Liver (tissue), 9 donors: ENCODE results near the gene NR2F6. TPM values are rescaled to one million over a fixed set of nuclear protein-coding genes. Genes with fewer than 3 reads are reported as not detected.

Source experiments
- DNase-seq: peaks from one replicate; pipeline ENCODE4 v3.0.0-alpha.2; 2017; ENCODE audit warnings: low spot score
- H3K27ac ChIP-seq, 2 donors: one replicate each; pipeline ENCODE4 v1.7.0; 2013; ENCODE audit warnings: inconsistent platforms in 2 of 2, low read length in 2 of 2, control low read depth in 1 of 2, low read depth in 1 of 2, mild to moderate bottlenecking in 1 of 2
- H3K27me3 ChIP-seq, 4 donors: one replicate each; pipeline versions ENCODE4 v1.6.1 to v1.7.0; 2013; ENCODE audit warnings: low read length in 3 of 4, inconsistent platforms in 1 of 4, mild to moderate bottlenecking in 1 of 4, moderate library complexity in 1 of 4; ENCODE audit not compliant: control insufficient read depth in 4 of 4, insufficient read depth in 4 of 4
- H3K36me3 ChIP-seq, 4 donors: one replicate each; pipeline versions ENCODE4 v1.6.1 to v1.7.0; 2013; ENCODE audit warnings: low read length in 3 of 4, mild to moderate bottlenecking in 3 of 4, low read depth in 1 of 4, moderate library complexity in 1 of 4; ENCODE audit not compliant: control insufficient read depth in 4 of 4, insufficient read depth in 3 of 4
- H3K4me1 ChIP-seq, 4 donors: one replicate each; pipeline versions ENCODE4 v1.6.1 to v1.7.0; 2013; ENCODE audit warnings: low read length in 3 of 4, mild to moderate bottlenecking in 3 of 4, moderate library complexity in 1 of 4; ENCODE audit not compliant: control insufficient read depth in 4 of 4, insufficient read depth in 4 of 4
- H3K4me3 ChIP-seq, 3 donors: one replicate each; pipeline versions ENCODE4 v1.6.1 to v1.7.0; 2013; ENCODE audit warnings: low read length in 3 of 3, control low read depth in 1 of 3, low read depth in 1 of 3, mild to moderate bottlenecking in 1 of 3
- H3K9ac ChIP-seq, 2 donors: one replicate each; pipeline ENCODE4 v1.7.0; 2013; ENCODE audit warnings: low read length in 2 of 2, mild to moderate bottlenecking in 2 of 2, moderate library complexity in 2 of 2, control low read depth in 1 of 2, low read depth in 1 of 2
- H3K9me3 ChIP-seq, 4 donors: one replicate each; pipeline versions ENCODE4 v1.6.1 to v1.7.0; 2013; ENCODE audit warnings: low read length in 3 of 4; ENCODE audit not compliant: control insufficient read depth in 4 of 4
- ATF3 ChIP-seq: IDR thresholded peaks from 2 replicates; pipeline ENCODE4 v1.6.1; 2016; ENCODE audit warnings: antibody characterized with exemption
- EGR1 ChIP-seq, 2 donors: IDR thresholded peaks; 2 replicates each; pipeline ENCODE4 v1.6.1; 2016 to 2018; ENCODE audit warnings: antibody characterized with exemption in 2 of 2, low read depth in 2 of 2
- FOXA1 ChIP-seq: IDR thresholded peaks from 2 replicates; pipeline ENCODE4 v1.6.1; 2016; ENCODE audit warnings: antibody characterized with exemption
- FOXA2 ChIP-seq: IDR thresholded peaks from 2 replicates; pipeline ENCODE4 v1.6.1; 2016; ENCODE audit warnings: antibody characterized with exemption
- GABPA ChIP-seq, 2 donors: IDR thresholded peaks in 1 of 2; conservative IDR thresholded peaks in 1 of 2; 2 replicates each; pipeline ENCODE4 v1.6.1; 2016; ENCODE audit warnings: antibody characterized with exemption in 2 of 2, mild to moderate bottlenecking in 1 of 2, moderate library complexity in 1 of 2
- HNF4A ChIP-seq, 2 donors: conservative IDR thresholded peaks; 2 replicates each; pipeline ENCODE4 v1.6.1; 2016; ENCODE audit warnings: antibody characterized with exemption in 2 of 2, mild to moderate bottlenecking in 2 of 2
- HNF4G ChIP-seq: IDR thresholded peaks from 2 replicates; pipeline ENCODE4 v1.6.1; 2016; ENCODE audit warnings: antibody characterized with exemption
- JUND ChIP-seq, 2 donors: IDR thresholded peaks; 2 replicates each; pipeline ENCODE4 v1.6.1; 2016; ENCODE audit warnings: antibody characterized with exemption in 2 of 2
- MAX ChIP-seq: IDR thresholded peaks from 2 replicates; pipeline ENCODE4 v1.6.1; 2016; ENCODE audit warnings: antibody characterized with exemption
- NR2F2 ChIP-seq: IDR thresholded peaks from 2 replicates; pipeline ENCODE4 v1.6.1; 2016; ENCODE audit warnings: antibody characterized with exemption
- RAD21 ChIP-seq, 2 donors: IDR thresholded peaks; 2 replicates each; pipeline ENCODE4 v1.6.1; 2016; ENCODE audit warnings: antibody characterized with exemption in 2 of 2, mild to moderate bottlenecking in 2 of 2
- REST ChIP-seq: IDR thresholded peaks from 2 replicates; pipeline ENCODE4 v1.6.1; 2016; ENCODE audit warnings: antibody characterized with exemption, mild to moderate bottlenecking
- RXRA ChIP-seq, 2 donors: IDR thresholded peaks; 2 replicates each; pipeline ENCODE4 v1.6.1; 2017 to 2018; ENCODE audit warnings: antibody characterized with exemption in 2 of 2, mild to moderate bottlenecking in 1 of 2
- SP1 ChIP-seq: IDR thresholded peaks from 2 replicates; pipeline ENCODE4 v1.6.1; 2018; ENCODE audit warnings: antibody characterized with exemption, mild to moderate bottlenecking
- TAF1 ChIP-seq: conservative IDR thresholded peaks from 2 replicates; pipeline ENCODE4 v1.6.1; 2016; ENCODE audit warnings: antibody characterized with exemption, mild to moderate bottlenecking
- YY1 ChIP-seq: IDR thresholded peaks from 2 replicates; pipeline ENCODE4 v1.6.1; 2016; ENCODE audit warnings: antibody characterized with exemption, mild to moderate bottlenecking
- ZBTB33 ChIP-seq: IDR thresholded peaks from 2 replicates; pipeline ENCODE4 v1.6.1; 2016; ENCODE audit warnings: antibody characterized with exemption
- WGBS: extraction: QIAGEN DNeasy Blood & Tissue Kit; methylation state at CpG from one replicate; pipeline ENCODE4 v1.1.7; 2013; 5-methylcytosine and 5-hydroxymethylcytosine counted together
- polyA plus RNA-seq, 2 donors: library from polyadenylated mRNA; stranded (reverse) in 1 of 2; unstranded in 1 of 2; fragments of 200-250 nt in 1 of 2; fragments of >200 nt in 1 of 2; fragmentation: Nextera tagmentation in 1 of 2; extraction: Ambion mirVana in 1 of 2; gene quantifications; one replicate each; pipeline versions ENCODE4 v1.2.1 to v1.2.3, GENCODE V29; 2013 to 2015
- total RNA-seq, 2 donors: library from RNA; depleted of rRNA; stranded (reverse); fragments of >200 nt; gene quantifications; one replicate each; pipeline ENCODE4 v1.2.3, GENCODE V29; 2014
- donor health status: healthy.
- donor health status: healthy.
- donor health status: healthy.
- donor health status: healthy.
- donor health status: healthy.

NR2F6 gene
- total and polyA plus RNA-seq, 4 donors, result 30.5 to 86.1 (median 52.6) TPM

DNA sequence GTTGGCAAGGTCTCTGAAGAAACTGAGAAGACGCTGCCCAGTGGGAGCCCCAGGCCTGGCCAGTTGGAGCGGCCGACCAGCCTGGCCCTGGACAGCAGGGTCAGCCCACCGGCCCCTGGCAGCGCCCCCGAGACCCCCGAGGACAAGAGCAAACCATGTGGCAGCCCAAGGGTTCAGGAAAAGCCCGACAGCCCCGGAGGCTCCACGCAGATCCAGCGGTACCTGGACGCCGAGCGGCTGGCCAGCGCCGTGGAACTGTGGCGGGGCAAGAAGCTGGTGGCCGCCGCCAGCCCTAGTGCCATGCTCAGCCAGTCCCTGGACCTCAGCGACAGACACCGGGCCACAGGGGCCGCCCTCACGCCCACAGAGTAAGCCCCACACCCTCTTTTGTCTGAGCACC, 50.6 kb downstream of the NR2F6 start:
- no peak for TF ChIP-seq FOXA1
- TF ChIP-seq NR2F2, result no peak
- TF ChIP-seq REST, result no peak
- WGBS, result 97% methylated on average over 23 of the region's 23 CpGs
- no peak overlapping the region for H3K4me3 ChIP-seq
- peaks cover 0 to 2% (median 2%) of the 10 kb centered on the region in 4 donors for H3K4me1 ChIP-seq
- H3K9ac ChIP-seq, result no peak overlapping the region
- no peak overlapping the region for H3K27ac ChIP-seq
- peaks cover 4 to 64% (median 23%) of the 10 kb centered on the region in 4 donors for H3K36me3 ChIP-seq
- DNase-seq, result no peak
- H3K9me3 ChIP-seq, result no peaks in the 10 kb centered on the region
- H3K27me3 ChIP-seq, result no peaks in the 10 kb centered on the region

- DNase-seq, result no peak
- WGBS, result 96% methylated on average over 16 of the region's 16 CpGs
- Histone ChIP-seq H3K4me3 (no peak overlapping the region), H3K27ac (no peak overlapping the region), H3K27me3 (no peaks in the 10 kb centered on the region), H3K9me3 (no peaks in the 10 kb centered on the region), H3K4me1 (no peaks in the 10 kb centered on the region), H3K36me3 (peaks cover 4 to 65% (median 22%) of the 10 kb centered on the region in 4 donors), H3K9ac (no peak overlapping the region)
- no peak for TF ChIP-seq HNF4G
- no peak for TF ChIP-seq TAF1
- TF ChIP-seq FOXA1, result no peak
- no peak for TF ChIP-seq FOXA2
- no peak for TF ChIP-seq RAD21 (IDR thresholded peaks at IDR 0.05)
- TF ChIP-seq ZBTB33, result no peak
- TF ChIP-seq REST, result no peak
- TF ChIP-seq GABPA (IDR thresholded peaks at IDR 0.05 in 1 of 2, conservative IDR thresholded peaks at IDR 0.05 in 1 of 2), result no peak
- TF ChIP-seq SP1, result no peak
- no peak for TF ChIP-seq EGR1 (IDR thresholded peaks at IDR 0.05; ENCODE audit: low read depth in 2 of 2)
- no peak for TF ChIP-seq NR2F2
- TF ChIP-seq RXRA (IDR thresholded peaks at IDR 0.05), result no peak
- TF ChIP-seq YY1, result no peak
- TF ChIP-seq MAX, result no peak
- TF ChIP-seq ATF3, result no peak
- TF ChIP-seq HNF4A (conservative IDR thresholded peaks at IDR 0.05), result no peak
- no peak for TF ChIP-seq JUND (IDR thresholded peaks at IDR 0.05)
Measured at GRCh38 chr19:17194608-17195007, 51.1 kb downstream of the NR2F6 start.
